Adrenal gland (tissue), 5 donors: Measurements from ENCODE around the gene DENND5B.

Experiments
- POLR2A ChIP-seq, 2 donors: fragments of 450-650 bp; IDR thresholded peaks; one replicate each; pipeline ENCODE4 v1.6.1; 2017; ENCODE audit warnings: antibody characterized with exemption in 2 of 2, mild to moderate bottlenecking in 2 of 2, moderate library complexity in 1 of 2
- TF ChIP-seq, protein P1 (sequence below), 6 experiments: fragments of 450-650 bp in 4 of 6; fragments of 200-600 bp in 2 of 6; sonication (generic) in 1 of 6; IDR thresholded peaks; 1 replicate in 5 of 6; 2 replicates in 1 of 6; pipeline versions ENCODE4 v1.5.1 to v1.8.0; 2016 to 2021; ENCODE audit warnings: antibody characterized with exemption in 6 of 6, mild to moderate bottlenecking in 2 of 6, moderate library complexity in 1 of 6
- donor health status: DM: no; HTN: no; CAD: no.

DNA sequence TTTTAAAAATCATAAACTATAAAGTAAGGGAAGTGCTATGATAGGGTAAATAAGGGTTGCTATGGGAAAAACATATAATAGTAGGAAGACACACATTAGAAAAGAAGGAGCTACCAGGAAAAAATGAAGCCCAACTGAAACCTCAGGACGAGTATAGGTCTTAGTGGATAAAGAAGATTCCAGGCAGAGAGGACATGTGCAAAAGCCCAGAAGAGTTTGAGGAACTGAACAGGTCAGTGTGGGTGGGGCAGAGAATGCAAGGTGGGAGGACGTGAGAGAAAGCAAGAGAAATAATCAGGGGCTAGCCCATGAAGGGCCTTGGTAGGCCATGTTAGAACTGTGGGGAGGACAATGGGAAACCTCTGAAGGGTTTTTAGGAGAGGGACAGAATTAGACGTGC, 109.5 kb downstream of the DENND5B start:
- TF ChIP-seq, protein P1, sequence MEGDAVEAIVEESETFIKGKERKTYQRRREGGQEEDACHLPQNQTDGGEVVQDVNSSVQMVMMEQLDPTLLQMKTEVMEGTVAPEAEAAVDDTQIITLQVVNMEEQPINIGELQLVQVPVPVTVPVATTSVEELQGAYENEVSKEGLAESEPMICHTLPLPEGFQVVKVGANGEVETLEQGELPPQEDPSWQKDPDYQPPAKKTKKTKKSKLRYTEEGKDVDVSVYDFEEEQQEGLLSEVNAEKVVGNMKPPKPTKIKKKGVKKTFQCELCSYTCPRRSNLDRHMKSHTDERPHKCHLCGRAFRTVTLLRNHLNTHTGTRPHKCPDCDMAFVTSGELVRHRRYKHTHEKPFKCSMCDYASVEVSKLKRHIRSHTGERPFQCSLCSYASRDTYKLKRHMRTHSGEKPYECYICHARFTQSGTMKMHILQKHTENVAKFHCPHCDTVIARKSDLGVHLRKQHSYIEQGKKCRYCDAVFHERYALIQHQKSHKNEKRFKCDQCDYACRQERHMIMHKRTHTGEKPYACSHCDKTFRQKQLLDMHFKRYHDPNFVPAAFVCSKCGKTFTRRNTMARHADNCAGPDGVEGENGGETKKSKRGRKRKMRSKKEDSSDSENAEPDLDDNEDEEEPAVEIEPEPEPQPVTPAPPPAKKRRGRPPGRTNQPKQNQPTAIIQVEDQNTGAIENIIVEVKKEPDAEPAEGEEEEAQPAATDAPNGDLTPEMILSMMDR (IDR thresholded peaks at IDR 0.05): no peak
- no peak for TF ChIP-seq POLR2A (IDR thresholded peaks at IDR 0.05)
